Tongue (tissue), 2 donors: ENCODE results near the gene TINAG. TPM values are rescaled to one million over a fixed set of nuclear protein-coding genes. Genes with fewer than 3 reads are reported as not detected.

Experiments
- DNase-seq: peaks from one replicate; pipeline ENCODE4 v3.0.0-alpha.2; 2015
- total RNA-seq: library from RNA; depleted of rRNA; stranded (reverse); fragments of >200 nt; gene quantifications from one replicate; pipeline ENCODE4 v1.2.3, GENCODE V29; 2014

The TINAG gene, protein sequence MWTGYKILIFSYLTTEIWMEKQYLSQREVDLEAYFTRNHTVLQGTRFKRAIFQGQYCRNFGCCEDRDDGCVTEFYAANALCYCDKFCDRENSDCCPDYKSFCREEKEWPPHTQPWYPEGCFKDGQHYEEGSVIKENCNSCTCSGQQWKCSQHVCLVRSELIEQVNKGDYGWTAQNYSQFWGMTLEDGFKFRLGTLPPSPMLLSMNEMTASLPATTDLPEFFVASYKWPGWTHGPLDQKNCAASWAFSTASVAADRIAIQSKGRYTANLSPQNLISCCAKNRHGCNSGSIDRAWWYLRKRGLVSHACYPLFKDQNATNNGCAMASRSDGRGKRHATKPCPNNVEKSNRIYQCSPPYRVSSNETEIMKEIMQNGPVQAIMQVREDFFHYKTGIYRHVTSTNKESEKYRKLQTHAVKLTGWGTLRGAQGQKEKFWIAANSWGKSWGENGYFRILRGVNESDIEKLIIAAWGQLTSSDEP
- total RNA-seq = not detected

DNA sequence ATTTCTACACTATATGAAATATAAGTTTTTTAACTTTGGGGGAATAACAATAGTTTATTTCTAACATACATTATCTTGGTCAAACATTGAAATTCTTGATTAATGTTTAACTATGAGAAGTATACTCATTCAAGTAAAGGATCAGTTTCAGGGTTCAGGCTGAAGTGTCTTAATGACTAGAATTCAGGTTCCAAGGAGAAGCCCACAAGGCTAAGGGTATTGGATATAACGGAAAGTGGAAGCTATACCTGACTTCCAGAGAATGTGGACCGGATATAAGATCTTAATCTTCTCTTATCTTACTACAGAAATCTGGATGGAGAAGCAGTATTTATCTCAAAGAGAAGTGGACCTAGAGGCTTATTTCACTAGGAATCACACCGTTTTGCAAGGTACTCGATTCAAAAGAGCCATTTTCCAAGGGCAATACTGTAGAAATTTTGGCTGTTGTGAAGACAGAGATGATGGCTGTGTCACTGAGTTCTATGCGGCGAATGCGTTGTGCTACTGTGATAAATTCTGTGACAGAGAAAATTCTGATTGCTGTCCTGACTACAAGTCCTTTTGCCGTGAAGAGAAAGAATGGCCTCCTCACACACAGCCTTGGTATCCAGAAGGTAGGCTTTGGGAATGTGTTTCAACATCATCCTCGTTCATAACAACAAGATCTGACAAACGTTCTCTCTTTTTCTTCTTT is at the start of gene TINAG:
TINAG (plus strand) TSS at position 153 of the 697 bp plus-strand sequence; CDS start at position 263, 110 bp downstream.
- DNase-seq = no peak

DNA sequence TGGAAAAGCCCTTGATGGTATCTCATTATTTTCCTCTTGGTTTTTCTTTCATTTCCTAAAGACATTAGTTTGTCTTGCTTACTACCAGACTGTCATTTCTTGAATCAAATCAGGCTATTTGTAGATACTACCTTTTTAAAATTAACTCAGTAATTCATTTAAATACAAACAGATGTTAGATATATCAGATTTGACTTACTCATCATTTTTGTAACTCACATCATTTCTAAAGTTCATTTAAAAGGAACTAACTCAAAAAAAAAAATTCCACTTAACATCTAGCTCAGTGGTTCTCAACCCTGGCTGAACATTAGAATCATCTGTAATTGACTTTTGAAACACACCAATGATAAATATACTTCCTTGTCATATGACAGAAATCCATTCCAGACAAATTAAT is 48.2 kb upstream of the TINAG start:
- DNase-seq = no peak

DNA sequence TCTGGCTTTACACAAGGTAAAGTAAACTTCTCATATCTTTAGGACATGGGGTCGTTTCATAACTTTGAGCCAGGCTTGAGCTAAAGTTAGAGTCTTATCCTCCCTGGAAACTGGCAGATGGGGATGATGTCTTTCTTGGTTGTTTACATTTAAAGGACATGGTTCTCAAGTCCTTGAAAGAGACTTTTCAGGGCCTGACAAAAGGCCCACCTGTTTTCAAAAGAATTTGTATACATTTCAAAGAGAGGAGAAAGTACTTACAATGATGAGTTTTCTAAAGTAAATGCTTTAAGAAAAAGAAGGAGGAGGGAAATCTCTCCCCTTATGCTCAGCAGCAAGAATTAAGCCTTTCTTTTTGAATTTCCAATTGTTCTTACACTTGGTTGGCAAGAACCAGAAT is 45.7 kb upstream of the TINAG start:
- no peak for DNase-seq

DNA sequence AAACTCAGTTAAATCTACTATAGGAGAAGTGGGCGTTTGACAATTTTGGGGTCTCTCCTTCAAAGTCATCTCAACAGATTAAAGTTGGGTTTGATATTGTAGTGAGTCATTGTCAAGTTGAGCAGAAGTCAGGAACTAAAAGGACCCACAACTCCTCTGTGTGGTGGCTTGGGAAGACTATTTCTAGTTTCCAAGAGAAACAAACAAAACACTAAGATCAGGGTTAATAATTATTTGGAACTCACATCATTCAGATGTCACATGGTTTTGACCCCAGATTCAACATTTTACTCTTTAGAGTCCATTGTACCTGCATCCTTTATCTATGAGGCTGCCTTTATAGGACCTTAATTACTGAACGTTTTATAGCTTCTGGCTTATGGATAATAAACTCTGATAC is 45.3 kb upstream of the TINAG start:
- no peak for DNase-seq

DNA sequence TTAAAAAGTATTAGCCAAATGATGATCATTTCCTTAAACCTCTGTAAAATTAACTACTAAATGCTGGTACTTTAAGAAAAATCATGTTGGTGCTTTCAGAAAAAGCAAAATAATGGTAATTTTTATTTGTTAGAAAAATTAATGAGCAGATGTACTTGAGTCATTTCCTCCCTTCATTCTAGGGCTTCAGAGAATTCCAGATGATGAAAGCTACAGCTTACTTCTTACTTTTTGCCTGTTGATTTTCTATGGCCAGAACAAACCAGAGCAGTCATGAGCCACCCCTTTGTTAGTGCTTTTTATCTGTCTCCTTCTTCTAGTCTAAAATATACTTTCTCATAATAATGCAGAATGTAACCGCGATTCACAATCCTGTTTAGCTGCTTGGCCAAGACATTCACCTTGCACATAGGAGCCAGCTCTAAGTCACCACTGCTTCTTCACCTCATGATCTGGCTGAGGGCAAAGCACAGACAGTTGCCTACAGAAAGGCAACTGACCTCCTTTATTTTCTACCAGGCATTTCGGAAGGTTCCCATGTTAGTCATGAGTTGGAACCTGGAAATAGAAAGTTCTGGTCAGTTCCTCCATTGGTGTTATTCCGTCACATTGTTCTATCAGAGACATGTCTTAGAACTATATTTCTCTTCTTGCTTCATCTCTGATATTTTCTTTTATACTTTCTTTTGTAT is 43.5 kb upstream of the TINAG start:
- DNase-seq = no peak

DNA sequence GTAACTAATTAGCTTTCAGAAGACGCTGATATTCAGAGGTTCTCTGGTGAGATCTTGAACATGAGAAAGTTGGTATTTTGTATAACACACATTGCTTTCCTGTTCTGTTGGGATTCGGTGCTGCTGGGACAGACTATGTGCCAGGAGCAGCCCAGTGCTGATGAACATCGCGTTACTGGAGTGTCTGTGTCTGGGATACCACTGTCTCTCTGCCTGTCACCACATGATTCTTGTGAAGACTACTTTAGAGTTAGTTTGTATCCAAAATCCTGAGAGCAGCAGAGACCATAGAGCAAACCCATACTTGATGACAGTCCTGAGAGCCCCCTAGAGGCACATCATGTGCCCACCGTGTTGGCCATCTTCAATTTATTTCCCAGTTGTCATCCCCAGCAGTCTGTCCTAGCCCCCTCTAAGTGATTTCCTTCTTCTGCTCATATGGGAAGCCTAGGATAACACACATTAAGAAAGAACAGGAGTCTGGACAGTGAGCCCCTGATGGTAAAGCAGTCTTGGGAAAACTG is 41.8 kb upstream of the TINAG start:
- DNase-seq = no peak

DNA sequence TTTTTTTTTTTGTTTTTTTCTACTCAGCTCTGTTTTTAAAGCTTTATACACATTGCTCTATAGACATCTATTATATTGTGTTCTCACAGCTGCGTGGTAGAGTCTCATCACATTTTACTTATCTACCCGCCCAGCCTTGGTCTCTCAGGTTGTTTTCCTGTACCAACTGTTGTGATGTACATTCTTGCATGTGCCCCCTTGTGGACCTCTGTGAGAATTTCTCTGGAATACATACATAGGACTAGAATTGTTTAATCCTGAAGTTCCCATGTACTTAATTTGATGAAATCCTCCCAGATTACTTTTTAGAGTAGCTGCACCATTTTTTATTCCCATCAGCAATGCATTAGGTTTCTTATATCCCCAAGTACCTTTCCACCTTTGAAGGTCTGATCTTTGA is 40.4 kb upstream of the TINAG start:
- peak; percentile 57 for DNase-seq

DNA sequence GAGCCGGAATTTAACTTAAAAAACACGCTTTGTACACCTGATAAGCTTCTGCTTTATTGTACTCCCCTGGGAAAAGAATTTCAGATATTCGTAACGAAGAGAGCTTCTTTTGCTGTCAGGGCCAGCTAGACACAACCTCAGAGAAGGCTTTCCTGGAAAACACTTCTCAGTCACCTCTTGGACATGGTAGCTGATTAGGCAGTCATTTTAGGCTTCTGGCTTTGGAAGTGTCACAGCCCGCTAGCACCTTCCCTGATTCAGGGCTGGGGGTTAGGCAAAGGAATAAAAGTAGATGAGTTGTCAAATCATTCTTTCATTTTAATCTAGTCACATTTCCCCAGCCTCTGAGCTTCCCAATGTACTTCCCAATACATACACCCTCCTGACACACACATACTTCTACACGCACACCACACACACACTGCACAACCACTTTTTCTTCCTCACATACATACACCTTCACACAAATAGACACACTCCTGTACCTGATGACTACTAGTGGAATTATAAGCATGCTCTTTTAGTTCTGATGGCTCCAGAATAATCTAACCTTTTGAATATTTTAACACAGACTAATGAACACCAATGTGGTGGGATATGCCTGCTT is 34.9 kb upstream of the TINAG start:
- no peak for DNase-seq

DNA sequence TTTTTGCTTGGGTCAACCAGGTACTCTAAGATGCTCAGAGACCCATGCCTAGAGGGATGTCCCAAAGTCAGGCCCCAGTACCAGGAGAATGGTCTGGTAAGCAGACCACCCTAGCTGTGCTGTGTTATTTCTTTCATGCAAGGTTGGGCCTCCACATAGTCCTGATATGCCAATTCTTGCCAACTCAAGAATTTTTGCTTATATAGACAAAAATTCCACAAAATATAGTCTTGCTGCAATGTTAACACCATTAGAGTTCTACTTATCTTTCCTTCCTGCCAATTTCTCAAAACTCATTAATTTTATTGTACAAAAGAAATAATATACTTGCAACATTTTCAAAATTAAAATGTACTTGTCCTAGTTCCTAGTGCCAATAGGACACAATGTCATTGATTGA is 33.9 kb upstream of the TINAG start:
- DNase-seq = no peak

DNA sequence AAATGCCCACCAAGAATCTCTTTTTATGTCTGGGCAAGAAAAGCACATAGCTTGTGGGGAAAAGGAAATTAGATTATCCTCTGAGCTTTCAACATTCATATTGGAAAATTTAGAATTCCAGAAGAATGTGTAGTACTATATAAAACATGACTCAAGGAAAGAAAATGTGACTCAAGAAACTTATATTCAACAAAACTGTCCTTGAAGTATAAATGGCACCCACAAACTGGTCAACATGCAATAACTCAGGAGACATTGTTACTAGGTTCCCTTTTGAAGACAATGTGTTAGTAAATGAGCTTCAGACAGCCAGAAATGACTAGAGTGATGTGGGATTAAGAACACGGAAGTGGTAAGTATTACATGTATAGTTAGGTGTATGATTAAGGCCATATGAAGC is 26.1 kb upstream of the TINAG start:
- DNase-seq = no peak

DNA sequence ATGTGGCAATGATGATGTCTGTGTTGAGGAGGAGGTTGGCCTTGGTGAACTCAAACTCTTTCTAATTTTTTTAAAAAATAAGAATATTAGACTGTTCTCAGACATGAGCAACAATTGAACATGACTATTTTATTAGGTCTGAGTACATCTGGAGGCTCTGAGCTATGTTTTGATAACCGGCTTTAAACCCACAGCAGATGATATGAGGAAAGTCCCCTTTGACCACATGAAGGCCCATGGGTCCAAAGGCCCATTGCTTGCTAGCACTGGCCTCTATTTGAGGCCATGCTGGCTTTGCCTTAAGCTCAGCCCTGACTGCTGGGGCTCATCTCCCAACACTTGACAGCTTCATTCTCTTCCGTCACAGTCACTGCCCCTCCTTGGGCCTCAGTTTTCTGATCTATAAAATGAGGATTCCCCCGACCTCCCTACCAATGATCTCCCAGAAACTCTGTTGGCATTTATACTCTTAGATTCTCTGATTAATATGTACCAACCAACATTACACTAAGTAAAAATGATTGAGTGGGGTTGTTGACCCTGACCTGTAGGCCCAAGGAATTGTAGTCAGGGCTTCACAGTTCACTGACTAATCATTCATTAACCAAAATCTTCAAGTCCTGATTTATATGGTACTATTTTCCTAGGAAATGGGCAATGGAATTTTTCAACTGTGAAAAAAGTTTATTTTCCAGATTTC is 23.9 kb upstream of the TINAG start:
- DNase-seq = no peak

DNA sequence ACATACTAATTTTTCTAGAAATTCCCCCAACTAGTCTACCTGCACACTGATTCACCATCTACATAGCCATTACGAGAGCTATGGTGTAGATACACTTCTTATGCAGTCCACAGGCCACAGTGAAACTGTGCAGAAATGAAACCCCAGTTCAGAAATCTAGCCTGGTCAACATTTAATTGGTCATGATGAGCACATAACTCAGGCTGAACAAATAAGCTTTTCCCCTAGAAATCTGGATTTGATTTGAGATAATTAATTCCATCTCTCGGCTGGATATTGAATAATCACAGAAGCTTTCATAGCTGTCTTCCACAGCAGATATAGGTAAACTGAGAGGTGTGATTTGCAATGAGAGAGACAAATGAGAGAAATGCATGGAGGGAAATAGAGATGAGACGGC is 22.6 kb upstream of the TINAG start:
- DNase-seq = peak; percentile 38

DNA sequence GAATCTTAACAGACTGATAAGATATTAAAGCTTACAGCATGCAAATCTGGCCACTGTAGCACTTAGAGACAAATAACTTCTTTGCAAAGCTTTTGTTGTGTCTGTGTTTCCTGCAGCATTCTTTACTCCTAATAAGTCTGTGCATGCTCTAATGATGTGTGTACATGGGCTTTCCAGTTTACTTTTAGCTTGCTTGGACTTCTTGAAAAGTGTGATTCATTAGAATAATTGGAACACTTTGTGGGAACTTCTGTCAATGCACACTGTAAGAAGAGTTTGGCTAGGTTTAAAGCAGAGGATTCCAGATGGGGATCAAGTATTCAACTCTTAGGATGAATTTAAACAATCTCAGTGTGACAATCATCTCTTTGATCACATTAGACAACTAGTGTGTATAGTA is 22.1 kb upstream of the TINAG start:
- peak; percentile 19 for DNase-seq

DNA sequence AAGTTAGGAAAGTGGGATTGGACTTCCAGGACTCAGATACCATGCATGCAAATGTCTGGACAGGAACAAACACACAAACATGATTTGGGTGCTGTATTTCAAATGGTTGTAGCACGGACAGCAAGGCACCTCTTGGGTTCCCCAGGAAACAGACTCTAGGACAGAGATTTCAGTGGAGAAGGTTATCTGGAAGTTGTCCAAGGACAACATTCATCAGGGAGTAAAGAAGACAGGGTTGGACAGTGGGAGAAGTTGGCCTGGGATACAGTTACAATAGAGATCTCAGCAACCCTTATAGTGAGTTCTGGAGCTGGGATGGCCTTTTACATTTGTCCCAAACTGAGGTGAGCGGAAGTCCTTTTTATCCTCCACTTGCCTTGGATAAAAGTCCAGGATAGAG is 19.8 kb upstream of the TINAG start:
- no peak for DNase-seq

DNA sequence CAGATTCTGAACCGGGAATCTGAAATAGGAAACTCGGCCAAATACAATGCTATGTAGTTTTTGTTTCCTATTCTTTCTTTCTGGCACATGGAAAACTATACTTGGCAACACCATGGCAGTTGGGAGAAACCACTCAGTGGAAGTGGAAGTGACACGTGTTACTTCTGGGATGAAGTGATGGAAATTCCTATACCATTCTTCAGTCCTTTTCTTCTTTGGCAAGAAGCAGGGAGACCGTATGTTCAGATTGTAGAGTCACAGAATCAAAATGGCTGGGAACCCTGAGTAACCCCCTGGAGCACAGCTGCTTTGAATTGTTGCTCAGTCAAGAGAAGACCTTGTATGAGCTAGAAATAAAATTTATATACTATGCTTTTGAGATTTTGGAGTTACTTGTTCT is 18.8 kb upstream of the TINAG start:
- no peak for DNase-seq

DNA sequence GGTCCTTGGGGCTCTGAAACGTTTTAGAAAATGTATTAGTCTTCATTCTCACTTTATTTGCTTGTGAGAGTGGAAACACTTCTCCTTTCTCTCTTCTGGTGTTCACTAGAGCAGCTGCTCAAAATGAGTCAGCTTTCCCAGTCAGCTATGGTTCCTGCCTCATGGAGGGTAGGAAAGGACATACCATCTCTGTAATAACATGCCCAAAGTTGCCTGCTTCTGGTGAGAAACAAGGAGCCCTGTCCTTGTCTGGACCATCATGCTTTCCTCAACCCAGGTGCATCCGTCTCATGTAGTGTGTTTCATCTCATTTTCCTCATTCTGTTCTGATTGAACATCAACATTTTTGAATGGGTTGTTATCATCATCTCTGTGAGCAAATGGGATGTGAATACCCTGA is 17.1 kb upstream of the TINAG start:
- no peak for DNase-seq

DNA sequence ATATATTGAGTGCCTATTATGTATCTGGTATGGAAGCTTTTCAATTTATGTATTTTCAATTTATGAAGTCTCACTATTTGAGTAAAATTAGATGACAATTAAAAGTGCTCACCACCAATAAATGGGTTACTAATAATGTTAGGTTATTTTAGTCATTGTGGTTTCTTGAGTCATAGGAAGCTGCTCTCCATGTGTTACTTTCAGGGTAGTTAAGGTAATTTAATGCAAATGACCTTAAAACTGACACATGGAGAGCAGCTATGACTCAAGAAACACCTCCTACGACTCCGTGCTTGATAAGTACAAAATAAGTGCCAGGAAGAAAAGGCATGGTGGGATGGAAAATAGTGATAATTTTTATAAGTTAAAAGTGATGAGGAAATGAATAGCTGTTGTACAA is 16.5 kb upstream of the TINAG start:
- DNase-seq = no peak

DNA sequence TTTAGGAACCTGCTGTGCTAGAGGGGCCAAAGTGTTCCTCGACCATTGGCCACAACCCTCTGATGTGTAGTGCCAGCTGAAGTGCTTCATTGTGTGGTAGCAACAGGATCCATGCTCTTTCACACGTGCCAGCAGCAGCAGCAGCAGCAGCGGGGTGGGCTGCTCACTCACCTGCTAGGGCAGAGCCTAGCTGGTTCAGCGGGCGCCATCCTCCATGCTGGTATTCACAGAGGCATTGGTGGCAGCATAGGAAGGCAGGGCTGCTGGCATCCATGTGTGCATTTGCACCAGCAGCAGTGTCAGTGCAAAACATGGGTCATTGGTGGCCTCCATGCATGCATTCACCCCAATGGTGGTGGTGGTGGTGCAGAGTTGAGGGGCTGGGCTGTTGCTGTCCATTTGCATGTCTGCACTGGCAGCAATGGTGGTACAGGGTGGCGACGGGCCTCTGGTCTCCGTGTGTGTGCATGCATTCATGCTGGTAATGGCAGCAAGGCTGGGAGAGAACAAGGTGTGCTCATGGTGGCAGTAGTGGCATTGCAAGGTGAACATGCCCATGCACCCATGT is 13.2 kb upstream of the TINAG start:
- no peak for DNase-seq

DNA sequence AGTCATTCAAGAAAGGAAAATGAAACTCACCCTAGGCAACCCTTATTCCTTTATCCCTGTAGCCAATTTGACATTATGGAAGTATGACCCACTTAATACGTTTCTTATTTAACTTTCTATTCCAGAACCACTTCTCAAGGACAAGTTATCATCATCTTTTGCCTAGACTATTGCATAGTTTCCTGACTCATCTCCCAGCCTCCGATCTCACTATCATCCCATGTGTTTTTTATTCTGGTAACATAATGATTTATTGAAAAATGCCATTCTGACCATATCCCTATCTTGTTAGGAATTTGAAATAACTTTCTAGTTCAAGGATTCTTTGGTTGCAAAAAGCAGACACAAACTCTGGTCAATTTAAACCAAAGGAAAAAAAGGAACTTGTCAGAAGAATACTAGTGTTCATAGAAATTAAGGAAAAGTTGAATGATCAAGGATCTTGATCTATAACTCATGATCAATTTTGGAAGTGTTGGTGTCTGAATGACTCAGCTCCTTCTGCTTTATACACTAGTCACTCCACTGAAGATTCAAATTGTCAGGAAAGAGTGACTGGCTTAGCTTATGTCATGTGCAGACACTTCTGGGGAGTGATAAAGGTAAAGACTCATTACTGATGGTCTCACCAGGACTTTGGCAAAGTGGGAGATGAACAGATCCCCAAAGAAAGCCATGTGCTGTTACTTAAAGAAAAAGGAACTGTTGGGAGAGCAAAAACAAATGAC is 8.5 kb upstream of the TINAG start:
- DNase-seq = no peak

DNA sequence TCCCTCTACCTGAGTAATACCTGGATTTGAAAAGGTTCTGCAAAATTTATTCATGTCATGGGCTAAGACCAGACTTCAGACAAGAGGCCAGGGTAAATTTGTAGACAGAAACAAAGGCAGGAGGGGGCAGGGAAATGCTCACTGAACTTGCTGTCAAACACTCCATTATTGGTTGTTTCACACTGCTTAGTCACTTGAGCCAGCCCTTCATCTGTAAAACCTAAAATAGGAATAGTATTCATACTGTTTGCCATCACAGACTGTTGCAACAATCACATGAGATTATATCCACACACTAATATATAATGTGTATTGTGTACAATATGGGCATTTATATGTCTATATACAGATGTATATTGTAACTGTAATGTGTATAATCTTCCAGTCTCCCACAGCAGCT is 6.5 kb upstream of the TINAG start:
- no peak for DNase-seq

DNA sequence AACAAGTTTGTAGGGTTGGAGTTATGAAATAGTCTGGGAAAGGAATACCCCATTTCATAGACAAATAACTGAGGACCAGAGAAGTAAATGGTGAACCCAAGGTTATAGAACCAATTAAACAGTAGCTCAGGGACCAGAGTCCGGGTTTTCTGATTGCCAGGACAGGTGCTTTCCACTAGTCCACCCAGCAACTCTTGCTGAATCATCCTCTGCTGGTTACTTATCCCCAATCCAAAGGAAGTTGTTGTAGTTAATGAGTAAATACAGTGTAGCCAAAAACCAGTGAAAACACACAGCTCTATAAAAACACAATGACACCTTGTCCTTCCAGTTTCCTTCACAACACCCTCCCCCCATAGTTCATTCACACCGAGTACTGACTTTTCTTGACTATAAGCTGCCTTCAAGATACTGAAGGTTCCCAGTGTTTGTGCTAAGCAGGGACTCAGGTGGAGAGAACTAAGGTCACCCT is 766 bp upstream of the TINAG start:
- DNase-seq = no peak
